Mammary epithelial cell (primary cell): Measurements from ENCODE around the gene BCL11B.

Source experiments
- CTCF ChIP-seq, 2 donors: IDR thresholded peaks in 1 of 2; conservative IDR thresholded peaks in 1 of 2; 2 replicates each; pipeline ENCODE4 v1.5.1; 2011 to 2012; ENCODE audit warnings: inconsistent platforms in 2 of 2, low read length in 2 of 2, mild to moderate bottlenecking in 2 of 2, control low read depth in 1 of 2, low read depth in 1 of 2; ENCODE audit not compliant: insufficient read depth in 1 of 2; ENCODE audit errors: extremely low read depth in 1 of 2
- EZH2 ChIP-seq: IDR thresholded peaks from 2 replicates; pipeline ENCODE4 v1.6.1; 2012; ENCODE audit warnings: low read length, inconsistent platforms, borderline replicate concordance

- TF ChIP-seq CTCF (conservative IDR thresholded peaks at IDR 0.05 in 1 of 2, IDR thresholded peaks at IDR 0.05 in 1 of 2; ENCODE audit: extremely low read depth in 1 of 2, insufficient read depth in 1 of 2, low read depth in 1 of 2, low read length in 2 of 2) (no peak), EZH2 (no peak)
Observed at GRCh38 chr14:99186956-99187690, 84.9 kb downstream of the BCL11B start.
